GM19238 (cell line): ENCODE data around the gene NT5E.

Experiments used
- DNase-seq: peaks from one replicate; pipeline ENCODE4 v3.0.0; 2011; ENCODE audit warnings: low spot score; ENCODE audit not compliant: insufficient read length

NT5E gene

DNA sequence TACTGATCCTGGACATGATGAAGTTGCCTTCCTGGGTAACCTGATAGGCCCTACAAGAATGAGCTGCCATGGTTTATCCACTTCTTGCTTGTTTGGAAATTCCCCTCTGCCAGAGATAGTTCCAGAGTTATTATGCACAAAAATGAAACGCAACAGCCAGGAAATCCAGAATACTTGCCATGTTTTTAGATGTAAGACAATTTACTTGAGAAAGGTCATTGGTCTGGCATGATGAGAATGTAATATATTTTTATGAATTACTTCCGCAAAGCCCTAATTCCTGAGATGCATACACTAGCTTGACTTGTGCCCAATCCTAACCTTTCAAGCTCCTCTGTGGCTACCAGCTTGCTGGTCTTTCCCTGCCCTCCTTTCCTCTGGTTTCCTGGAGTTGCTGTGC lies 27.9 kb upstream of the NT5E start:
- DNase-seq, result no peak

DNA sequence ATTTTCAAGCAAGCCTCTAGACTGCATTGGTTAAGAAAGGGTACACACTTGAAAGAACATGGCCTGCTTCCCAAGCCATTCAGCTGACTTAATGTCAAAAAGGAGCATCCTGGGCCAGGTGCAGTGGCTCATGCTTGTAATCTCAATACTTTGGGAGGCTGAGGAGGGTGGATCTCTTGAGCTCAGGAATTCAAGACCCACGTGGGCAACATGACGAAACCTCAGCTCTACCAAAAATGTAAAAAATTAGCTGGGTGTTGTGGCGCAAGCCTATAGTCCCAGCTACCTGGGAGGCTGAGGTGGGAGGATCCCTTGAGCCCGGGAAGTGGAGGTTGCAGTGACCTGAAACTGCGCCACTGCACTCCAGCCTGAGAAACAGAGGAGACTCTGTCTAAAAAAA lies 26.9 kb upstream of the NT5E start:
- DNase-seq, result no peak

- no peak for DNase-seq
Observed at GRCh38 chr6:85424981-85425380, 24.9 kb upstream of the NT5E start.

GRCh38 chr6:85425997-85426396 lies 23.9 kb upstream of the NT5E start:
- DNase-seq, result no peak

GRCh38 chr6:85428486-85428885 lies 21.4 kb upstream of the NT5E start:
- DNase-seq, result no peak

GRCh38 chr6:85429346-85429745 lies 20.5 kb upstream of the NT5E start:
- no peak for DNase-seq

GRCh38 chr6:85431271-85431670 lies 18.6 kb upstream of the NT5E start:
- no peak for DNase-seq

DNA sequence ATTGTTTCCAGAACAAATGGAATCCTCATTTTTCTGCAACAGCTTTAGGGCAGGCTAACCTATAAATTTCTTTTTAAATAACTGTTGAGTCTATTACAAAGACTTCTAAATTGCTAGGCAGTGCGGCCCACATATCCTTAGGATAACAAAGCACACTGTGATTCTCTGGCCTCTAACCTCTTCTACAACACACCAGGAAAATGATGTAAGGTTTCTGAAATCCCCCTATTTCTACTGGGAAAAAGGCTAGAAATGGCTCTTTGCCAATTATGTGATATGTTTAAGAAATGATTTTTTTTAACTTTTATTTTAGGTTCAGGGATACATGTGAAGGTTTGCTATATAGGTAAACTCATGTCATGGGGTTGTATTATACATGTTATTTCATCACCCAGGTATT lies 17.3 kb upstream of the NT5E start:
- no peak for DNase-seq

DNA sequence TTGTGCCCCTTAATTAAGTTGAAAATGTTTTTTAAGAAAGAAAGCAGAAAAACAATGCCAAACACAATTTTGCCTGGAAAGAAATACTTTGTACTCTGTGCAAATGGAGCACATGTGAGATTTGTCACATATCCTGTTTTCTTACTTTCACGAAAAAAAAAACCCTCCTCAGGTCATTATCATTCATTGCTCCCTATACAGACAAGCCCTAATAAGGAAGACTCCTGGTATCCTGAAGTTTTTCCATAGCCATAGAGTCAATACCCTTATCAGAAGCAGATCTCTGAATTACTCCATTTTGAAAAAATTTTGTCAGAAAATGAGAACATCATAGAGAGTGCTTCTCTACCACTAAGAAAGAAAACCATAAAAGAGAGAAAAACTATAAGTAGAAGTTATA lies 14.0 kb upstream of the NT5E start:
- DNase-seq, result no peak

- no peak for DNase-seq
Observed at GRCh38 chr6:85436411-85436810, 13.5 kb upstream of the NT5E start.

- no peak for DNase-seq
Observed at GRCh38 chr6:85436939-85437495, 12.9 kb upstream of the NT5E start.

DNA sequence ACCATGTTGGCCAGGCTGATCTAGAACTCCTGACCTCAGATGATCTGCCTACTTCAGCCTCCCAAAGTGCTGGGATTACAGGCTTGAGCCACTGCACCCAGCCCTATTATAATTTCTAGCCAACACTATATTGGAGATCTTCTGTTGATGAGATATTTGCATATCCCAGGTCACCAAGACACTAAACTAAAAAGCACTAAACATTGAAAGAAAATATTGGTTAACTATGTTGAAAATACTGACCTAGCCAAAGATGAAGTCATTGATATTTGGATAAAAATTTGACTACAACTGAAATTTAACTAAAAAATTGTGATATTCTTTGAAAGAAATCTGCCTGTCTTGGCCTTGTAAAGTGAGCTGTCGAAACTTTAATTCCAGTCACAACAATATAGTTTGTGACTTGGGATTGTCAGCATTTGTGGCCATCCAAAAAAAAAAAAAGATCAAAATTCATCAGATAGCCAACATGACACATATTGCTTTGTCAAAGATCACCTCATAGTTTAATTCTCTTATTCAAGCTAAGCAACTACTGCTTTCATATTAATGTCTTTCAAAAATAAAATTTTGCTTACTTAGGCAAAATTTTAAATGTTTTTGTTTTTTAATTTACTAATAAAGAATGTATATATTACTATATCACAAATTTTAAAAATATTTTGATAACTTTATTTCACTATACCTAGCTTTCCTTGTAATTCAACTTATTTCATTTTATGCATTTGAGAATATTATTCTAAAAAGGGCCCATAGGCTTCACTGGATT lies 6.3 kb upstream of the NT5E start:
- no peak for DNase-seq

DNA sequence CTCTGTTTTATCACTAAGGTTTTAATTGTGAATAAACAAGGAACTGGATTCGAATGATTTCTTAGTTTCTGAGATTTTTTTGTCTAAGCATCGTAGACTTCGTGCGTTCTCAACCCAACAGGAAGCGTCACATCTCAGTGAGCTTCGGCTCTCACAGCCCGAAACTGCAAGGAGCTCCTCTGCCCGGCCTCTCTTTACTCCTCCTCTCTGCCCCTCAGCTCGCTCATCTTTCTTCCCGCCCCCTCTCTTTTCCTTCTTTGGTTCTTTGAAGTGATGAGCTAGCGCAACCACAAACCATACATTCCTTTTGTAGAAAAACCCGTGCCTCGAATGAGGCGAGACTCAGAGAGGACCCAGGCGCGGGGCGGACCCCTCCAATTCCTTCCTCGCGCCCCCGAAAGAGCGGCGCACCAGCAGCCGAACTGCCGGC lies 480 bp upstream of the NT5E start:
- DNase-seq, result peak; percentile 61

DNA sequence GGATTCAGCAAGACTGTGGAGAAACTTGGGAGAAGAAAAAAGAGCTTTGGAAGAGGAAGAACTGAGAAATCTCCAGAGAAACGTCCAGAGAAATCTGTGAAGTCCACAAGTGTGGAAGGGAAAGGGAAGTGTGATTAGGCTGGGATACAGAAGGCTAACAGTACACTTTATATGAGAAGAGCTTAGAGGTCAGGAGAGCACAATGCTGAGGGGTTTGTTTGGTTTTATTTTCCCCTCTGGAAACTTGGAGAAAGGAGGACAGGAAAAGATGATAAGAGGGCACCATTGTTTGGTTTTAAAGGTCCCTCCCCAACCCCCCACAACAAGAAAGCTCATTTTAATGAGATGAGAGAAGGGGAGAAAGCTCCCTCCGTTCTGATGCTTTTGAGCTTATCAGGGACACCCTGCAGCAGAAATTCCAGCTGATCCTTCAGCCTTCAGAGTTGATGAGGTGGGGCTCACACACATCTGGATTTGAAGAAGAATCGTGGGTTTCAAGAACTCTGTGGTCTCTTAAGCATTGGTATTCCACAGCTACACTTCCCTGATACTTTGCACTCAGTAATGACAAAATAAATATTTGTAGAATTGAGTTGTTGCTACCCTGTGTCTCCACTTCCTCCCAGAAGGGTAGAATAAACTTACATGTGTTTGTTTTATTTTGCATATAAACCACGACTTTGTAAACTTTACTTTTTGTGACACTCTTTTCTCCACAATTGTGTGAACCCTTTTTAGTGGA lies 1.9 kb downstream of the NT5E start:
- DNase-seq, result no peak

DNA sequence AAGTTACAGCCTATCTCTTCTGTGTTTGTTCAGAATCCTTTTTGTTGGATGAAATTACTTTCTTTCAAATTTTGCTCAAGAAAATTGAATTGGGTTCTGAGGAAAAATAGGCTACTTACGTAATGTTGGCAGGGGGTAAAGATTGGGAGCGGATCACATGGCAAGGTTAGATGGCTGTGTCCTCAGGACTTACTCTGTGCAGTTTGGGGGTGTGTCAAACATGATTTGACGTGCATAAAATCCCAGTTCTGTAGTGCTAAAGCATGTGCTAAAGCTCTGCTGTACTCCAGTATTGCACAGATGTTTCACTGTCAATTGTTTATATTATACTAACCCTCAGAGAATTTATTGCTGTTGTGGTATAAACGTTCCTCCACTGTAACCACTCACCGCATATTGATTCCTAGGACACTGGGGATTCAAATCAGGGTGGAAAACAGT lies 2.6 kb downstream of the NT5E start:
- no peak for DNase-seq

GRCh38 chr6:85453052-85453451 lies 3.2 kb downstream of the NT5E start:
- no peak for DNase-seq

GRCh38 chr6:85453490-85453889 lies 3.6 kb downstream of the NT5E start:
- DNase-seq, result no peak

GRCh38 chr6:85455471-85456026 lies 5.7 kb downstream of the NT5E start:
- DNase-seq, result no peak

- DNase-seq, result no peak
Observed at GRCh38 chr6:85456782-85457181, 6.9 kb downstream of the NT5E start.

DNA sequence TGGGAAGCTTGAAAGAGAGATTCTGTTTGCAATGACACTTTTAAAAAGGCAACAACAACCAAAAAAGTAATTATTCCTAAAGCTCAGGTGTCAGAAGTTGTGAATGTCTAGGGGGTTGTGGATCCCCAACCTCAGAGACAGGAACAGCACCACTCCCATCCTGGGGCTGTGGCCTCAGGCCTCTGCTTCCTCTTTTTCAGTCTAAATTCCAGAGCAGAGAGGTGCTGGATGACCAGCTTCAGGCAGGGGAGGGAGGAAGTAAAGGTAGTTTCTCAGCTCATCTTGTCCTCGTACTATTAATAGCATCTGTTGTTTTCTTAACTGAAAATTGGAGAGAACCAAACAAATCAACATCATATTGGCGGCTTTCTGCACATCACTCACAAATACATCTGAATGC lies 8.3 kb downstream of the NT5E start:
- no peak for DNase-seq

- DNase-seq, result no peak
Observed at GRCh38 chr6:85458782-85459181, 8.9 kb downstream of the NT5E start.

DNA sequence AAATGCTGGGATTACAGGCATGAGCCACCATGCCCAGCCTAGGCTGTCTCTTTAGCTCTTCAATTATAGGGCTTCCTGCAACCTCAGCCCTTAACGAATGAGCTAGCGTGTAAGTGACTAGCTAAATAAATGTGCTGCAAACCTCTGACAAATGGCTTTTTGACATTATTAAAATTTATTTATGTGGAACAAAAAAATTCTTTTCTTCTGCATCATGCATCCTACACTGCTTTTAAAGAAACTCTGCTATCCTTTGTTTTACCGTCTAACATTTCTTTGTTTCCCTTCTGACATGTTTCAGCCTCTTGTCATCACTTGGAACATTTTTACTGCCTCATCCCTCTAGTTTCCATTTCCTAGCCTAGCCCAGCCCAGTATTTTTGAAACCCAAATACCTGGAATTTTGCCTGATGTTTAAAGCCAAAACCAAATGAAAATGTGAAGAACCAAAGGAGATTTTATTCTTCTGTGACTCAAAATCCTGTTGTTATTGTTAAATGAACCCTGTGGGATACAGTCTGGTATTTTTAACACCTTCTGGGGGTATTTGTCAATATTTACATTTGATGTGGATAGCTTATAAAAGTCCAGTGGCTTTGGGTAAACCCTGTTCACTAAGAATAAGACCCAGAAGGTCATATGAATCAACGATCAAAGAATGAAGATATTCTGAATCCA lies 9.5 kb downstream of the NT5E start:
- no peak for DNase-seq
